Measurements from ENCODE around the gene NPAS3.
A peak's percentile ranks its signal among the peaks of the same experiment; 100 is the strongest.

The NPAS3 gene

GRCh38 chr14:33839193-33840076, 900.8 kb downstream of the NPAS3 start:
- peak; percentile 15 for DNase-seq (ENCODE audit: low read depth)

GRCh38 chr14:33840797-33841196, 902.1 kb downstream of the NPAS3 start:
- DNase-seq (ENCODE audit: low read depth) = no peak

- no peak for DNase-seq (ENCODE audit: low read depth)
Observed at GRCh38 chr14:33842299-33842698, 903.6 kb downstream of the NPAS3 start.

GRCh38 chr14:33844118-33844517, 905.4 kb downstream of the NPAS3 start:
- no peak for DNase-seq (ENCODE audit: low read depth)

GRCh38 chr14:33846100-33846824, 907.6 kb downstream of the NPAS3 start:
- no peak for DNase-seq (ENCODE audit: low read depth)

- no peak for DNase-seq (ENCODE audit: low read depth)
Observed at GRCh38 chr14:33847066-33847465, 908.4 kb downstream of the NPAS3 start.

GRCh38 chr14:33848009-33848408, 909.3 kb downstream of the NPAS3 start:
- DNase-seq (ENCODE audit: low read depth) = no peak

- DNase-seq (ENCODE audit: low read depth) = peak; percentile 14
Observed at GRCh38 chr14:33848706-33849454, 910.2 kb downstream of the NPAS3 start.

GRCh38 chr14:33849455-33849801, 910.7 kb downstream of the NPAS3 start:
- no peak for DNase-seq (ENCODE audit: low read depth)

GRCh38 chr14:33850826-33851225, 912.1 kb downstream of the NPAS3 start:
- DNase-seq (ENCODE audit: low read depth) = no peak

- no peak for DNase-seq (ENCODE audit: low read depth)
Observed at GRCh38 chr14:33851366-33851765, 912.7 kb downstream of the NPAS3 start.

GRCh38 chr14:33851931-33852330, 913.3 kb downstream of the NPAS3 start:
- DNase-seq (ENCODE audit: low read depth) = no peak
